ENCODE measurements around the gene TRIP13. TPM values are rescaled to one million over a fixed set of nuclear protein-coding genes. Genes with fewer than 3 reads are reported as not detected.

TRIP13 gene
- total RNA-seq, 2 donors from 2014 or later: 0.20 to 0.93 TPM

DNA sequence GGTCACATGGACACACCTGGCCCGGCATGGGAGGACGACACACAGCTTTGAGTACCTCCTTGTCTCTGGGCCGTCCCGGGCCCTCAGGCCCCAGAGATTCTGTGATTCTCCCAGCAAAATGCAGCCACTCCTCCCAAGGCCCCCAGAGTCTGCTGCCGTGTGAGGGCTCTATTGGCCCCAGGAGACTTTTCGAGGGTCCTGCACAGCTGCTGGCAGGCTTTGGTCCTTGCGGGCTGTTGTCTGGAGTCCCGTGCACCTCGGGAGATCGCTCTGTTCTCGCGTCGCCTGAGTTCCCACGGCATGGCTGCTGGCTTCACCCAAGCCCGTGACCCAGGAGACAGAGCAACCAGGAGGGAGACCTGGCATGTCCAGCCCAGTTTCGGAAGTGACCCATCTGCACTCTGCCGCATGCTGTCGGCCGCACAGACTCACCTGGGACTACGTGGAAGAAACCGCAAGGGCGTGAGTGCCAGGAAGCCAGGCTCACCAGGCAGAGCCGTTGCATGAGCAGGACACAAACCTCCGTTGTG is 69.1 kb downstream of the TRIP13 start:
- Histone ChIP-seq H3K27me3 (no peaks in the 10 kb centered on the region), H3K4me3 (no peak overlapping the region), H3K9me3 (no peaks in the 10 kb centered on the region), H3K36me3 (no peaks in the 10 kb centered on the region), H3K27ac (no peak overlapping the region), H3K4me1 (peaks cover 0 to 31% of the 10 kb centered on the region in 2 donors)
- TF ChIP-seq, protein P1, sequence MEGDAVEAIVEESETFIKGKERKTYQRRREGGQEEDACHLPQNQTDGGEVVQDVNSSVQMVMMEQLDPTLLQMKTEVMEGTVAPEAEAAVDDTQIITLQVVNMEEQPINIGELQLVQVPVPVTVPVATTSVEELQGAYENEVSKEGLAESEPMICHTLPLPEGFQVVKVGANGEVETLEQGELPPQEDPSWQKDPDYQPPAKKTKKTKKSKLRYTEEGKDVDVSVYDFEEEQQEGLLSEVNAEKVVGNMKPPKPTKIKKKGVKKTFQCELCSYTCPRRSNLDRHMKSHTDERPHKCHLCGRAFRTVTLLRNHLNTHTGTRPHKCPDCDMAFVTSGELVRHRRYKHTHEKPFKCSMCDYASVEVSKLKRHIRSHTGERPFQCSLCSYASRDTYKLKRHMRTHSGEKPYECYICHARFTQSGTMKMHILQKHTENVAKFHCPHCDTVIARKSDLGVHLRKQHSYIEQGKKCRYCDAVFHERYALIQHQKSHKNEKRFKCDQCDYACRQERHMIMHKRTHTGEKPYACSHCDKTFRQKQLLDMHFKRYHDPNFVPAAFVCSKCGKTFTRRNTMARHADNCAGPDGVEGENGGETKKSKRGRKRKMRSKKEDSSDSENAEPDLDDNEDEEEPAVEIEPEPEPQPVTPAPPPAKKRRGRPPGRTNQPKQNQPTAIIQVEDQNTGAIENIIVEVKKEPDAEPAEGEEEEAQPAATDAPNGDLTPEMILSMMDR (IDR thresholded peaks at IDR 0.05): no peak
- no peak for DNase-seq (ENCODE audit: low spot score)

GRCh38 chr5:962386-962785 is 69.7 kb downstream of the TRIP13 start:
- no peaks in the 10 kb centered on the region for H3K36me3 ChIP-seq

GRCh38 chr5:962801-963200 is 70.1 kb downstream of the TRIP13 start:
- DNase-seq (ENCODE audit: low spot score): no peak
- no peaks in the 10 kb centered on the region for H3K27me3 ChIP-seq

More at GRCh38 chr5:962386-962785, 69.7 kb downstream of the TRIP13 start:
- Histone ChIP-seq H3K4me1 (peaks cover 0 to 25% of the 10 kb centered on the region in 2 donors), H3K27ac (no peak overlapping the region), H3K4me3 (no peak overlapping the region), H3K9me3 (no peaks in the 10 kb centered on the region), H3K27me3 (no peaks in the 10 kb centered on the region)
- TF ChIP-seq, protein P1 (IDR thresholded peaks at IDR 0.05): no peak
- DNase-seq (ENCODE audit: low spot score): no peak

DNA sequence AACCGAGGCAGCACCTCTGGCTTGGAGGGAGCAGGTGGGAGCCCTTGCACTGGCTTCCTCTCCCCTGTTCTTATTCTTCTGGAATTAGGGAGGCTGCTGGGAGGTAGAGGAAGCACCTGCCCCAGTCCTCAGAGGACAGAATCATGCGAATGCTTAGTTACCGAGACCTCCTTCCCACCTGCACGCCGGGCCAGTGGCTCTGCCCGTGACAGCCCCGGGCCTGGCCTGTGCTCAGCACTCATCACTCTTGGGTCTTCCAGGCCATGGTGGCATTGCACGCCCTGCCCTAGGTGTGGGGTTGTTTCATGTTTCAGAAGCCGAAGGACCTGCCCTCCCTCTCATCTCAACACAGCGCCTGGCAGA is 70.6 kb downstream of the TRIP13 start:
- Histone ChIP-seq H3K9me3 (no peaks in the 10 kb centered on the region), H3K27ac (no peak overlapping the region), H3K27me3 (no peaks in the 10 kb centered on the region), H3K36me3 (no peaks in the 10 kb centered on the region), H3K4me3 (no peak overlapping the region), H3K4me1 (peaks cover 0 to 19% of the 10 kb centered on the region in 2 donors)
- DNase-seq (ENCODE audit: low spot score): no peak
- TF ChIP-seq, protein P1 (IDR thresholded peaks at IDR 0.05): no peak

More at GRCh38 chr5:962801-963200, 70.1 kb downstream of the TRIP13 start:
- Histone ChIP-seq H3K9me3 (no peaks in the 10 kb centered on the region), H3K36me3 (no peaks in the 10 kb centered on the region), H3K4me3 (no peak overlapping the region), H3K4me1 (peaks cover 0 to 21% of the 10 kb centered on the region in 2 donors), H3K27ac (no peak overlapping the region)
- TF ChIP-seq, protein P1 (IDR thresholded peaks at IDR 0.05): no peak

- H3K36me3 ChIP-seq: no peaks in the 10 kb centered on the region
- DNase-seq (ENCODE audit: low spot score): peak; percentile 70
- TF ChIP-seq, protein P1 (IDR thresholded peaks at IDR 0.05): no peak
- H3K27ac ChIP-seq: no peak overlapping the region
- H3K9me3 ChIP-seq: no peaks in the 10 kb centered on the region
- peaks cover 0 to 19% of the 10 kb centered on the region in 2 donors for H3K4me1 ChIP-seq
- H3K27me3 ChIP-seq: no peaks in the 10 kb centered on the region
- peak overlapping the region in 1 of 2 donors; percentile 3 for H3K4me3 ChIP-seq
Measured at GRCh38 chr5:963673-964531, 71.2 kb downstream of the TRIP13 start.
